HepG2 (cell line): ENCODE results near the gene TMEM222. TPM values are rescaled to one million over a fixed set of nuclear protein-coding genes. Genes with fewer than 3 reads are reported as not detected.

Source experiments
- ATAC-seq: fragments of 200-7000 bp; cut with Tn5 transposase; 3 replicates; pipeline ENCODE4 v1.9.1; 2020; ENCODE audit warnings: mild to moderate bottlenecking, moderate library complexity
- BruUV-seq: library from RNA; stranded (reverse); fragments of 400-500 nt; replicated peaks from 2 replicates; lab custom pipeline; 2021; lab: Mats Ljungman, UMichigan
- CTCF ChIA-PET: fragments of 300-600 bp; formaldehyde crosslinking; extraction: SDS; loops from one replicate; lab custom pipeline; 2021; ENCODE audit warnings: low total read pairs, inconsistent platforms, low intra/inter-chr PET ratio; lab: Yijun Ruan, JAX
- POLR2A ChIA-PET: fragments of 350-600 bp; sonication (Branson Sonifier 250); formaldehyde crosslinking; loops from one replicate; lab custom pipeline; 2020; ENCODE audit warnings: antibody characterized with exemption, inconsistent platforms; lab: Yijun Ruan, JAX
- DNase-seq: peaks from one replicate; pipeline ENCODE4 v3.0.0-alpha.2; 2015; ENCODE audit warnings: low spot score
- FAIRE-seq: peaks from 3 replicates; lab custom pipeline; 2011; peaks lifted over from hg19 to GRCh38; lab: Jason Lieb, UNC
- H2AFZ ChIP-seq: one replicate; pipeline ENCODE4 v1.6.1; 2011; ENCODE audit warnings: low read length, inconsistent platforms
- H3K27ac ChIP-seq: fragments of 300-600 bp; 3 replicates; pipeline ENCODE4 v1.8.0; 2011; ENCODE audit warnings: mixed run types, mild to moderate bottlenecking, mixed read lengths, low read length, inconsistent platforms; ENCODE audit not compliant: insufficient read depth; ENCODE audit errors: extremely low read length
- H3K27me3 ChIP-seq, 2 experiments: fragments of 200-600 bp in 1 of 2; 2 replicates in 1 of 2; 3 replicates in 1 of 2; pipeline versions ENCODE4 v1.6.0 to v1.8.0; 2011; ENCODE audit warnings: low read length in 2 of 2, mild to moderate bottlenecking in 2 of 2, moderate library complexity in 2 of 2, inconsistent platforms in 1 of 2; ENCODE audit not compliant: insufficient read depth in 2 of 2, control insufficient read depth in 1 of 2
- H3K36me3 ChIP-seq, 2 experiments: fragments of 200-600 bp in 1 of 2; replicated peaks in 1 of 2; 2 replicates in 1 of 2; 3 replicates in 1 of 2; pipeline versions ENCODE4 v1.5.1 to v1.8.0; 2011; ENCODE audit warnings: low read length in 2 of 2, inconsistent platforms in 1 of 2; ENCODE audit not compliant: insufficient read depth in 2 of 2, control insufficient read depth in 1 of 2
- H3K4me1 ChIP-seq: 2 replicates; pipeline ENCODE4 v1.5.1; 2012; ENCODE audit warnings: low read length, inconsistent platforms; ENCODE audit not compliant: insufficient read depth
- H3K4me2 ChIP-seq: 2 replicates; pipeline ENCODE4 v1.6.0; 2011; ENCODE audit warnings: low read depth, low read length, inconsistent platforms
- H3K4me3 ChIP-seq, 3 experiments: fragments of 200-600 bp in 1 of 3; sonication (generic), shearing (Covaris generic) in 1 of 3; replicated peaks in 1 of 3; 2 replicates each; pipeline ENCODE4 v1.5.1; 2011 to 2016; ENCODE audit warnings: low read length in 3 of 3, inconsistent platforms in 2 of 3, low read depth in 2 of 3, mild to moderate bottlenecking in 2 of 3, control low read depth in 1 of 3, mixed read lengths in 1 of 3; ENCODE audit not compliant: insufficient read depth in 1 of 3
- H3K79me2 ChIP-seq: one replicate; pipeline ENCODE4 v1.6.1; 2011; ENCODE audit warnings: low read length, inconsistent platforms; ENCODE audit not compliant: insufficient read depth
- H3K9ac ChIP-seq: 2 replicates; pipeline ENCODE4 v1.6.0; 2011; ENCODE audit warnings: mild to moderate bottlenecking, low read depth, low read length, inconsistent platforms; ENCODE audit not compliant: insufficient read depth
- H3K9me3 ChIP-seq: 2 replicates; pipeline ENCODE4 v1.5.1; 2012; ENCODE audit warnings: mild to moderate bottlenecking, low read length
- H4K20me1 ChIP-seq: 2 replicates; pipeline ENCODE4 v1.6.0; 2011; ENCODE audit warnings: inconsistent platforms, mild to moderate bottlenecking, low read length, moderate library complexity; ENCODE audit not compliant: insufficient read depth
- FOSL1 ChIP-seq: sonication (generic); formaldehyde crosslinking; IDR thresholded peaks from 2 replicates; pipeline ENCODE4 v1.9.0; 2021; ENCODE audit warnings: missing genetic modification reagents, borderline replicate concordance
- GATAD1 ChIP-seq: IDR thresholded peaks from 2 replicates; pipeline ENCODE4 v1.6.1; 2016; ENCODE audit warnings: missing genetic modification reagents, missing compliant biosample characterization
- GATAD2A ChIP-seq: IDR thresholded peaks from 2 replicates; pipeline ENCODE4 v1.6.1; 2016
- HOXA7 ChIP-seq: sonication (generic); formaldehyde crosslinking; IDR thresholded peaks from 2 replicates; pipeline ENCODE4 v1.8.1; 2022; ENCODE audit warnings: mild to moderate bottlenecking, missing genetic modification reagents, moderate library complexity
- PAX8 ChIP-seq: sonication (generic); formaldehyde crosslinking; IDR thresholded peaks from 2 replicates; pipeline ENCODE4 v1.8.0; 2022; ENCODE audit warnings: mild to moderate bottlenecking, missing genetic modification reagents, borderline replicate concordance
- PHF21A ChIP-seq: sonication (generic); formaldehyde crosslinking; IDR thresholded peaks from 2 replicates; pipeline ENCODE4 v1.5.0; 2020; ENCODE audit warnings: mild to moderate bottlenecking, missing genetic modification reagents
- SAP130 ChIP-seq: IDR thresholded peaks from 2 replicates; pipeline ENCODE4 v1.6.1; 2016; ENCODE audit warnings: low read depth
- ZNF232 ChIP-seq: sonication (generic); formaldehyde crosslinking; IDR thresholded peaks from 2 replicates; pipeline ENCODE4 v1.4.0; 2020; ENCODE audit warnings: missing genetic modification reagents, borderline replicate concordance
- ZNF274 ChIP-seq: sonication (generic); formaldehyde crosslinking; IDR thresholded peaks from 2 replicates; pipeline ENCODE4 v1.5.1; 2020; ENCODE audit warnings: mild to moderate bottlenecking, missing genetic modification reagents
- ZNF350 ChIP-seq: sonication (generic); formaldehyde crosslinking; IDR thresholded peaks from 2 replicates; pipeline ENCODE4 v1.4.0; 2020; ENCODE audit warnings: mild to moderate bottlenecking, low read depth, missing genetic modification reagents, borderline replicate concordance
- ZNF530 ChIP-seq: sonication (generic); formaldehyde crosslinking; IDR thresholded peaks from 2 replicates; pipeline ENCODE4 v1.5.0; 2020; ENCODE audit warnings: low read depth, mild to moderate bottlenecking, missing genetic modification reagents
- ZNF788 ChIP-seq: sonication (generic); formaldehyde crosslinking; IDR thresholded peaks from 2 replicates; pipeline ENCODE4 v1.5.0; 2020; ENCODE audit warnings: mild to moderate bottlenecking, missing genetic modification reagents, borderline replicate concordance
- WGBS: methylation state at CpG from one replicate; pipeline ENCODE4 v1.1.6; 2017; ENCODE audit warnings: low lambda C conversion rate; 5-methylcytosine and 5-hydroxymethylcytosine counted together
- in situ Hi-C: cut with HindIII; loops from 2 replicates; pipeline ENCODE4 v1.10.0; 2017; ENCODE audit warnings: low pct_unique_long_range_greater_than_20kb; ENCODE audit not compliant: extremely low pct_ligation_motif_present
- intact Hi-C: fragments of 100-400 bp; cut with micrococcal nuclease; formaldehyde crosslinking; loops from one replicate; pipeline ENCODE4 v1.10.0; 2022; ENCODE audit not compliant: unreplicated experiment
- polyA plus RNA-seq, 8 experiments: library from polyadenylated mRNA; depleted of rRNA in 3 of 8; stranded (reverse) in 7 of 8; unstranded in 1 of 8; fragments of >200 nt; fragmentation: Illumina TruSeq in 4 of 8; extraction: Trizol in 4 of 8; gene quantifications; 2 replicates each; pipeline versions ENCODE4 v1.2.1 to v1.2.3, GENCODE V29; 2011 to 2016; ENCODE audit warnings: low read depth in 4 of 8, missing spikeins in 1 of 8, mixed read lengths in 1 of 8; ENCODE audit not compliant: insufficient read depth in 1 of 8
- total RNA-seq, 5 experiments: library from RNA; depleted of rRNA; stranded (reverse); fragments of >200 nt; fragmentation: Illumina TruSeq; extraction: Trizol; gene quantifications; 2 replicates each; pipeline ENCODE4 v1.2.3, GENCODE V29; 2016; ENCODE audit warnings: low read depth in 1 of 5
- TF ChIP-seq, protein P1 (sequence below): sonication (generic); formaldehyde crosslinking; IDR thresholded peaks from 2 replicates; pipeline ENCODE4 v1.5.0; 2020; ENCODE audit warnings: mild to moderate bottlenecking, missing genetic modification reagents
- TF ChIP-seq, protein P2 (sequence below): sonication (generic); formaldehyde crosslinking; conservative IDR thresholded peaks from 2 replicates; pipeline ENCODE4 v1.4.0; 2020; ENCODE audit warnings: missing genetic modification reagents
- TF ChIP-seq, protein P3 (sequence below): sonication (generic); formaldehyde crosslinking; IDR thresholded peaks from 2 replicates; pipeline ENCODE4 v1.4.0; 2020; ENCODE audit warnings: mild to moderate bottlenecking, missing genetic modification reagents, borderline replicate concordance

Gene TMEM222
- total and polyA plus RNA-seq, 2 of the 13 experiments (the other 11 are each of a cell fraction or from before 2014, with no cell fraction given): 22.7 to 29.6 TPM

DNA sequence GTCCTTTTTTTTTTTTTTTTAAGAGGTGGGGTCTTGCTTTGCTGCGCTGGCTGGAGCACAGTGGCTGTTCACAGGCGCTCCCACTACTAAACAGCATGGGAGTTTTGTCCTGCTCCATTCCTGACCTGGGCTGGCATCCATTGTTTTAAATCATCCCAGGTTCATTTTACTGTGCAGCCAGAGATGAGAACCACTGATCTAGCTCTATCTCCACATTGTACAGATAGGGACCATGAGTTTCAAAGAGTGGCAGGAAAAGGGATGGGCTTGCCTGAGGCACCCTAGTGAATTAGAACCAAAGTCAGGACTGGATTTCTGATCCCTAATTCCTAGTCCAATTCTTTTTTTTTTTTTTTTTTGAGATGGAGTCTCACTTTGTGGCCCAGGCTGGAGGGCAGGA is 7.2 kb upstream of the TMEM222 start:
- ChIA-PET CTCF (no interaction called here), POLR2A (no interaction called here)
- H4K20me1 ChIP-seq: no peaks in the 10 kb centered on the region
- no peak for TF ChIP-seq PHF21A (CRISPR knock-in tag)
- no peak for TF ChIP-seq PAX8 (CRISPR knock-in tag)
- no peak for TF ChIP-seq ZNF274 (CRISPR knock-in tag)
- TF ChIP-seq ZNF350 (CRISPR knock-in tag): no peak
- TF ChIP-seq HOXA7: no peak
- no peak for TF ChIP-seq ZNF530
- TF ChIP-seq, protein P1, sequence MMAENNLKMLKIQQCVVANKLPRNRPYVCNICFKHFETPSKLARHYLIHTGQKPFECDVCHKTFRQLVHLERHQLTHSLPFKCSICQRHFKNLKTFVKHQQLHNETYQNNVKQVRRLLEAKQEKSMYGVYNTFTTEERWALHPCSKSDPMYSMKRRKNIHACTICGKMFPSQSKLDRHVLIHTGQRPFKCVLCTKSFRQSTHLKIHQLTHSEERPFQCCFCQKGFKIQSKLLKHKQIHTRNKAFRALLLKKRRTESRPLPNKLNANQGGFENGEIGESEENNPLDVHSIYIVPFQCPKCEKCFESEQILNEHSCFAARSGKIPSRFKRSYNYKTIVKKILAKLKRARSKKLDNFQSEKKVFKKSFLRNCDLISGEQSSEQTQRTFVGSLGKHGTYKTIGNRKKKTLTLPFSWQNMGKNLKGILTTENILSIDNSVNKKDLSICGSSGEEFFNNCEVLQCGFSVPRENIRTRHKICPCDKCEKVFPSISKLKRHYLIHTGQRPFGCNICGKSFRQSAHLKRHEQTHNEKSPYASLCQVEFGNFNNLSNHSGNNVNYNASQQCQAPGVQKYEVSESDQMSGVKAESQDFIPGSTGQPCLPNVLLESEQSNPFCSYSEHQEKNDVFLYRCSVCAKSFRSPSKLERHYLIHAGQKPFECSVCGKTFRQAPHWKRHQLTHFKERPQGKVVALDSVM (CRISPR knock-in tag): no peak
- TF ChIP-seq, protein P2, sequence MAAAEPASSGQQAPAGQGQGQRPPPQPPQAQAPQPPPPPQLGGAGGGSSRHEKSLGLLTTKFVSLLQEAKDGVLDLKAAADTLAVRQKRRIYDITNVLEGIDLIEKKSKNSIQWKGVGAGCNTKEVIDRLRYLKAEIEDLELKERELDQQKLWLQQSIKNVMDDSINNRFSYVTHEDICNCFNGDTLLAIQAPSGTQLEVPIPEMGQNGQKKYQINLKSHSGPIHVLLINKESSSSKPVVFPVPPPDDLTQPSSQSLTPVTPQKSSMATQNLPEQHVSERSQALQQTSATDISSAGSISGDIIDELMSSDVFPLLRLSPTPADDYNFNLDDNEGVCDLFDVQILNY (CRISPR knock-in tag): no peak
- no peak for TF ChIP-seq ZNF232 (CRISPR knock-in tag)
- no peak for TF ChIP-seq GATAD2A
- TF ChIP-seq, protein P3, sequence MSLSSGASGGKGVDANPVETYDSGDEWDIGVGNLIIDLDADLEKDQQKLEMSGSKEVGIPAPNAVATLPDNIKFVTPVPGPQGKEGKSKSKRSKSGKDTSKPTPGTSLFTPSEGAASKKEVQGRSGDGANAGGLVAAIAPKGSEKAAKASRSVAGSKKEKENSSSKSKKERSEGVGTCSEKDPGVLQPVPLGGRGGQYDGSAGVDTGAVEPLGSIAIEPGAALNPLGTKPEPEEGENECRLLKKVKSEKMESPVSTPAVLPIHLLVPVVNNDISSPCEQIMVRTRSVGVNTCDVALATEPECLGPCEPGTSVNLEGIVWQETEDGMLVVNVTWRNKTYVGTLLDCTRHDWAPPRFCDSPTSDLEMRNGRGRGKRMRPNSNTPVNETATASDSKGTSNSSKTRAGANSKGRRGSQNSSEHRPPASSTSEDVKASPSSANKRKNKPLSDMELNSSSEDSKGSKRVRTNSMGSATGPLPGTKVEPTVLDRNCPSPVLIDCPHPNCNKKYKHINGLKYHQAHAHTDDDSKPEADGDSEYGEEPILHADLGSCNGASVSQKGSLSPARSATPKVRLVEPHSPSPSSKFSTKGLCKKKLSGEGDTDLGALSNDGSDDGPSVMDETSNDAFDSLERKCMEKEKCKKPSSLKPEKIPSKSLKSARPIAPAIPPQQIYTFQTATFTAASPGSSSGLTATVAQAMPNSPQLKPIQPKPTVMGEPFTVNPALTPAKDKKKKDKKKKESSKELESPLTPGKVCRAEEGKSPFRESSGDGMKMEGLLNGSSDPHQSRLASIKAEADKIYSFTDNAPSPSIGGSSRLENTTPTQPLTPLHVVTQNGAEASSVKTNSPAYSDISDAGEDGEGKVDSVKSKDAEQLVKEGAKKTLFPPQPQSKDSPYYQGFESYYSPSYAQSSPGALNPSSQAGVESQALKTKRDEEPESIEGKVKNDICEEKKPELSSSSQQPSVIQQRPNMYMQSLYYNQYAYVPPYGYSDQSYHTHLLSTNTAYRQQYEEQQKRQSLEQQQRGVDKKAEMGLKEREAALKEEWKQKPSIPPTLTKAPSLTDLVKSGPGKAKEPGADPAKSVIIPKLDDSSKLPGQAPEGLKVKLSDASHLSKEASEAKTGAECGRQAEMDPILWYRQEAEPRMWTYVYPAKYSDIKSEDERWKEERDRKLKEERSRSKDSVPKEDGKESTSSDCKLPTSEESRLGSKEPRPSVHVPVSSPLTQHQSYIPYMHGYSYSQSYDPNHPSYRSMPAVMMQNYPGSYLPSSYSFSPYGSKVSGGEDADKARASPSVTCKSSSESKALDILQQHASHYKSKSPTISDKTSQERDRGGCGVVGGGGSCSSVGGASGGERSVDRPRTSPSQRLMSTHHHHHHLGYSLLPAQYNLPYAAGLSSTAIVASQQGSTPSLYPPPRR (CRISPR knock-in tag): no peak
- no peak for TF ChIP-seq SAP130
- TF ChIP-seq FOSL1 (CRISPR knock-in tag): no peak
- TF ChIP-seq ZNF788: no peak
- TF ChIP-seq GATAD1 (CRISPR knock-in tag): no peak
- no peak for ATAC-seq
- H3K9ac ChIP-seq: no peak overlapping the region
- in situ Hi-C loops (no loop called here), intact Hi-C loops (no loop called here)
- 61% methylated on average over 2 of the region's 2 CpGs for WGBS
- peaks cover 5% of the 10 kb centered on the region; the same call in 1 of the 2 replicates for H3K4me1 ChIP-seq
- H3K27me3 ChIP-seq: peaks cover 0 to 12% of the 10 kb centered on the region in 2 experiments; a peak in 2 of 5 replicates
- no peak overlapping the region for H3K4me2 ChIP-seq
- no peaks in the 10 kb centered on the region for H3K9me3 ChIP-seq
- BruUV-seq: no TSS peak
- no peak for DNase-seq
- no peak overlapping the region for H2AFZ ChIP-seq
- no peaks in the 10 kb centered on the region for H3K79me2 ChIP-seq
- H3K4me3 ChIP-seq: no peak overlapping the region
- H3K27ac ChIP-seq: no peak overlapping the region
- no peak for FAIRE-seq
- no peaks in the 10 kb centered on the region for H3K36me3 ChIP-seq
